Neural crest cell (in vitro differentiated cells): ENCODE data around the gene PIP4K2A. TPM values are rescaled to one million over a fixed set of nuclear protein-coding genes. Genes with fewer than 3 reads are reported as not detected.

Source experiments
- DNase-seq: peaks from one replicate; pipeline ENCODE4 v3.0.0; 2021; ENCODE audit warnings: low read depth, mixed read lengths, low spot score
- H3K27ac Mint-ChIP-seq: one replicate; pipeline ENCODE4 v1.8.0; 2021; ENCODE audit warnings: mild to moderate bottlenecking, mixed read lengths; ENCODE audit not compliant: unreplicated experiment
- H3K27me3 Mint-ChIP-seq: 2 replicates; pipeline ENCODE4 v1.8.0; 2021; ENCODE audit warnings: low read depth, mild to moderate bottlenecking, mixed read lengths
- H3K36me3 Mint-ChIP-seq: 2 replicates; pipeline ENCODE4 v1.8.0; 2021; ENCODE audit warnings: low read depth, mild to moderate bottlenecking, mixed read lengths
- H3K4me1 Mint-ChIP-seq: 2 replicates; pipeline ENCODE4 v1.8.0; 2021; ENCODE audit warnings: mixed read lengths
- H3K4me3 Mint-ChIP-seq: one replicate; pipeline ENCODE4 v1.8.0; 2021; ENCODE audit warnings: mild to moderate bottlenecking, mixed read lengths
- H3K9me3 Mint-ChIP-seq: 2 replicates; pipeline ENCODE4 v1.8.0; 2021; ENCODE audit warnings: mixed read lengths
- CTCF ChIP-seq: fragments of 200-600 bp; sonication (generic); conservative IDR thresholded peaks from 2 replicates; pipeline ENCODE4 v1.5.0; 2021; ENCODE audit warnings: antibody characterized with exemption, mild to moderate bottlenecking
- total RNA-seq: library from RNA; stranded (reverse); gene quantifications from 2 replicates; pipeline ENCODE4 v1.2.1, GENCODE V29; 2021

Gene PIP4K2A
- total RNA-seq, 1 donor from 2014 or later: 28.7 TPM

- peaks cover 15% of the 10 kb centered on the region for H3K4me1 Mint-ChIP-seq
- H3K36me3 Mint-ChIP-seq: no peaks in the 10 kb centered on the region
- no peak overlapping the region for H3K27ac Mint-ChIP-seq
- peaks cover 3% of the 10 kb centered on the region for H3K9me3 Mint-ChIP-seq
- H3K4me3 Mint-ChIP-seq: no peak overlapping the region
- TF ChIP-seq CTCF: no peak
- no peaks in the 10 kb centered on the region for H3K27me3 Mint-ChIP-seq
- no peak for DNase-seq
Measured at GRCh38 chr10:22638863-22639262, 75.5 kb downstream of the PIP4K2A start.

GRCh38 chr10:22637491-22637890, 76.9 kb downstream of the PIP4K2A start:
- H3K4me1 Mint-ChIP-seq: peaks cover 10% of the 10 kb centered on the region
- no peak overlapping the region for H3K4me3 Mint-ChIP-seq
- H3K36me3 Mint-ChIP-seq: no peaks in the 10 kb centered on the region
- no peak for DNase-seq
- H3K27me3 Mint-ChIP-seq: no peaks in the 10 kb centered on the region
- no peaks in the 10 kb centered on the region for H3K9me3 Mint-ChIP-seq
- H3K27ac Mint-ChIP-seq: no peak overlapping the region
- TF ChIP-seq CTCF: no peak

DNA sequence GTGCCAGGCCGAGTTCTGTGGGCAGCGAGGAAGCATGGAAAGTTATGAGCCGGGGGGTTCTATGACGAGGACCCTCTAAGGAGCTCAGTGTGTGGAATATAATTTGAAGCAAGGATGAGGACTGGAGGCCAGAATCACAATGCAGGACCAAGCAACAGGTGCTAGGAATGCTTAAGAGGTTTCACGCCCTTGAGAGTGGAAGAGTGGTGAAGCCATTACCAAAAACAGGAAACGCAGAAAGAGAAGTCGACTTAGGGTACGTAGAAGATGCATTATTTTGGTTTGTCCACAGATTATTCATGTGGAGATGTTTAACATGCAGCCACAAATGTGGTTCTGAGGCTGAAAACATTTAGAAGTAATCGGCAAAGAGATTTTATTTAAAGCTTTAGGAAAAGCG, 78.7 kb downstream of the PIP4K2A start:
- H3K36me3 Mint-ChIP-seq: no peaks in the 10 kb centered on the region
- peaks cover 21% of the 10 kb centered on the region for H3K4me1 Mint-ChIP-seq
- H3K27me3 Mint-ChIP-seq: no peaks in the 10 kb centered on the region
- no peak for DNase-seq
- H3K4me3 Mint-ChIP-seq: no peak overlapping the region
- no peak for TF ChIP-seq CTCF
- no peak overlapping the region for H3K27ac Mint-ChIP-seq
- H3K9me3 Mint-ChIP-seq: no peaks in the 10 kb centered on the region

DNA sequence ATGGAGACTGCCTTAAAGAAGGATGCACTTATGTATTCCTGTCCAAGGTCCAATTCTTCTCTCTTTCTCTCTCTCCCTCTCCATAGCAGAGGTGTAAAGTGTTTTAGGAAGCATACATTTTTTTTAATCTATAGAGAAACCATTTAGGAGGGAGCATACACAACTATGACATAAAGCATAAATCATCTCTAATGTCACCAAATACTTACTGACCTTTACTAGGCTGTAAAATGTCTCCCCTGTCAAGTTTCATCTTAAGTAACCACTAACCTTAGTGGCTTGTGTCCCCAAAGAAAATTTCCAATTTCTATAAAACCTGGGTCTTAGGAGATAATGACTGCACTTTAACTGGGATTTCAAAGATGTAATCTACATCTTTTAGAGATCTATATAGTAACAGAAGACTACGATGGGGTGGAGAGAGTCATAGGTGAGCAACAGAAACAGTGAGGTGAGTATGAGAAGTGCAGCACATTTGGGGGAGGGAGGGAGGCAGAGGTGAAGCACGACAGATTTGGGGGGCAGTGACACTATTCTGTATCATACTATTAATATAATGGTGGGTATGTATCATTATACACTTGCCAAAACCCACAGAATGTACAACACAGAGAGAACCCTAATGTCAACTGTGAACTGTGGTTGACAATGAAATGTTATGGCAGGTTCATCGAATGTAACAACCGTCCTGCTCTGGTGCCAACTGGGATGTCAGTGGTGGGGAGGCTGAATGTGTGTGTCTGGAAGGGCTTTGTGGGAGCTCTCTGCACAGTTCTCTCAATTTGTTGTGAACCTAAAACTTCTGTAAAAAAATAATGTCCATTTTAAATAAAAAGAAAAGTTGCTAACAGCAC, 79.5 kb downstream of the PIP4K2A start:
- no peak overlapping the region for H3K4me3 Mint-ChIP-seq
- no peaks in the 10 kb centered on the region for H3K36me3 Mint-ChIP-seq
- no peak for DNase-seq
- TF ChIP-seq CTCF: no peak
- no peaks in the 10 kb centered on the region for H3K9me3 Mint-ChIP-seq
- no peaks in the 10 kb centered on the region for H3K27me3 Mint-ChIP-seq
- H3K27ac Mint-ChIP-seq: no peak overlapping the region
- H3K4me1 Mint-ChIP-seq: peaks cover 19% of the 10 kb centered on the region

- Mint-ChIP-seq H3K36me3 (no peaks in the 10 kb centered on the region), H3K4me3 (no peak overlapping the region), H3K27me3 (no peaks in the 10 kb centered on the region), H3K4me1 (peaks cover 15% of the 10 kb centered on the region), H3K9me3 (no peaks in the 10 kb centered on the region), H3K27ac (no peak overlapping the region)
- no peak for TF ChIP-seq CTCF
- no peak for DNase-seq
Measured at GRCh38 chr10:22634093-22634492, 80.3 kb downstream of the PIP4K2A start.
